Measurements from ENCODE around the gene TAF1C. TPM values are rescaled to one million over a fixed set of nuclear protein-coding genes. Genes with fewer than 3 reads are reported as not detected.

The TAF1C gene
- total RNA-seq, 1 experiment from 2014 or later: 78.5 TPM

- DNase-seq: no peak
- CTCF ChIA-PET: interaction anchor here (0.7 kb wide), 2 partner anchors 10 to 14 kb away, joined by 3 to 8 read pairs; no protein-coding TSS in a partner anchor
- Mint-ChIP-seq H3K4me1 (ENCODE audit: low read depth, unreplicated experiment) (peaks cover 9% of the 10 kb centered on the region), H3K9me3 (ENCODE audit: low read depth, unreplicated experiment) (no peaks in the 10 kb centered on the region), H3K27ac (ENCODE audit: unreplicated experiment) (no peak overlapping the region), H3K4me3 (ENCODE audit: low read depth, unreplicated experiment) (no peak overlapping the region), H3K36me3 (ENCODE audit: insufficient read depth, unreplicated experiment) (no peaks in the 10 kb centered on the region), H3K27me3 (ENCODE audit: unreplicated experiment) (peaks cover 67% of the 10 kb centered on the region)
- intact Hi-C loops (cut with micrococcal nuclease; ENCODE audit: unreplicated experiment): no loop called here
- BruUV-seq (replicated peaks): no TSS peak
- TF ChIP-seq, protein P1, sequence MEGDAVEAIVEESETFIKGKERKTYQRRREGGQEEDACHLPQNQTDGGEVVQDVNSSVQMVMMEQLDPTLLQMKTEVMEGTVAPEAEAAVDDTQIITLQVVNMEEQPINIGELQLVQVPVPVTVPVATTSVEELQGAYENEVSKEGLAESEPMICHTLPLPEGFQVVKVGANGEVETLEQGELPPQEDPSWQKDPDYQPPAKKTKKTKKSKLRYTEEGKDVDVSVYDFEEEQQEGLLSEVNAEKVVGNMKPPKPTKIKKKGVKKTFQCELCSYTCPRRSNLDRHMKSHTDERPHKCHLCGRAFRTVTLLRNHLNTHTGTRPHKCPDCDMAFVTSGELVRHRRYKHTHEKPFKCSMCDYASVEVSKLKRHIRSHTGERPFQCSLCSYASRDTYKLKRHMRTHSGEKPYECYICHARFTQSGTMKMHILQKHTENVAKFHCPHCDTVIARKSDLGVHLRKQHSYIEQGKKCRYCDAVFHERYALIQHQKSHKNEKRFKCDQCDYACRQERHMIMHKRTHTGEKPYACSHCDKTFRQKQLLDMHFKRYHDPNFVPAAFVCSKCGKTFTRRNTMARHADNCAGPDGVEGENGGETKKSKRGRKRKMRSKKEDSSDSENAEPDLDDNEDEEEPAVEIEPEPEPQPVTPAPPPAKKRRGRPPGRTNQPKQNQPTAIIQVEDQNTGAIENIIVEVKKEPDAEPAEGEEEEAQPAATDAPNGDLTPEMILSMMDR (IDR thresholded peaks at IDR 0.05; ENCODE audit: unreplicated experiment): no peak
These were observed 45.2 kb upstream of the TAF1C start for GRCh38 chr16:84232060-84232459.

DNA sequence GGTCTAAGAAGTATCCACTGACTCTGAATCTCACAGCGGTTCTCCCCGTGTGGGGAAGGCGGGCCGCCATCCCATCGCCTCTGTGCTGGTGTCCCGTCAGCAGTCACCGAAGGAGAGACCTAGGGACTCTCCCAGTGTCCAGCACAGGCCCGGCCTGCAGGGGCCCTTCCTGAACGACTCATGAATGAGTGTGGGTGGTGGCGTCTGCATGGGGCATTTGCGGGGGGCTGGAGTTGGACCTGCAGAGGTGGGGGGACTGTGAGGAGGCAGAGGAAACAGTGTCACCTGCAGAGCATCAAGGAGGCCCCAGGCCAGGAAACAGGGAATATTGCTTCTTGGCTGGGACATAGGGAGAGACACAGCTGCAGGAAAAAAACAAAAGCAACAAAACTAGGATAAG, 42.6 kb upstream of the TAF1C start:
- Mint-ChIP-seq H3K9me3 (ENCODE audit: low read depth, unreplicated experiment) (no peaks in the 10 kb centered on the region), H3K4me3 (ENCODE audit: low read depth, unreplicated experiment) (no peak overlapping the region), H3K36me3 (ENCODE audit: insufficient read depth, unreplicated experiment) (no peaks in the 10 kb centered on the region), H3K27ac (ENCODE audit: unreplicated experiment) (no peak overlapping the region), H3K4me1 (ENCODE audit: low read depth, unreplicated experiment) (peaks cover 9% of the 10 kb centered on the region), H3K27me3 (ENCODE audit: unreplicated experiment) (peaks cover 41% of the 10 kb centered on the region)
- BruUV-seq (replicated peaks): no TSS peak
- CTCF ChIA-PET: interaction anchor here (0.6 to 0.7 kb wide), 2 partner anchors 251 to 648 kb away, joined by 6 read pairs; no protein-coding TSS in a partner anchor
- DNase-seq: no peak
- TF ChIP-seq, protein P1 (IDR thresholded peaks at IDR 0.05; ENCODE audit: unreplicated experiment): no peak
- intact Hi-C loops (cut with micrococcal nuclease; ENCODE audit: unreplicated experiment): no loop called here

- DNase-seq: peak; percentile 53
- TF ChIP-seq, protein P1 (IDR thresholded peaks at IDR 0.05; ENCODE audit: unreplicated experiment): no peak
- CTCF ChIA-PET: interaction anchor here (0.6 to 0.7 kb wide), 3 partner anchors 15 to 125 kb away, joined by 3 to 4 read pairs (median 3); no protein-coding TSS in a partner anchor
- intact Hi-C loops (cut with micrococcal nuclease; ENCODE audit: unreplicated experiment): no loop called here
- Mint-ChIP-seq H3K9me3 (ENCODE audit: low read depth, unreplicated experiment) (no peaks in the 10 kb centered on the region), H3K4me3 (ENCODE audit: low read depth, unreplicated experiment) (no peak overlapping the region), H3K27me3 (ENCODE audit: unreplicated experiment) (peaks cover 29% of the 10 kb centered on the region), H3K4me1 (ENCODE audit: low read depth, unreplicated experiment) (peaks cover 9% of the 10 kb centered on the region), H3K27ac (ENCODE audit: unreplicated experiment) (no peak overlapping the region), H3K36me3 (ENCODE audit: insufficient read depth, unreplicated experiment) (no peaks in the 10 kb centered on the region)
- BruUV-seq (replicated peaks): no TSS peak
These were observed 41.5 kb upstream of the TAF1C start for GRCh38 chr16:84228256-84228838.

GRCh38 chr16:84227548-84227947, 40.7 kb upstream of the TAF1C start:
- Mint-ChIP-seq H3K27me3 (ENCODE audit: unreplicated experiment) (peaks cover 25% of the 10 kb centered on the region), H3K27ac (ENCODE audit: unreplicated experiment) (no peak overlapping the region), H3K9me3 (ENCODE audit: low read depth, unreplicated experiment) (no peaks in the 10 kb centered on the region), H3K36me3 (ENCODE audit: insufficient read depth, unreplicated experiment) (no peaks in the 10 kb centered on the region), H3K4me3 (ENCODE audit: low read depth, unreplicated experiment) (no peak overlapping the region), H3K4me1 (ENCODE audit: low read depth, unreplicated experiment) (peaks cover 9% of the 10 kb centered on the region)
- TF ChIP-seq, protein P1 (IDR thresholded peaks at IDR 0.05; ENCODE audit: unreplicated experiment): no peak
- CTCF ChIA-PET: interaction anchor here (0.6 kb wide), 1 partner anchor 15 kb away, joined by 4 read pairs; no protein-coding TSS in a partner anchor
- intact Hi-C loops (cut with micrococcal nuclease; ENCODE audit: unreplicated experiment): no loop called here
- BruUV-seq (replicated peaks): no TSS peak
- DNase-seq: no peak
